Neural progenitor cell (in vitro differentiated cells): ENCODE results near the gene ARL8A. TPM values are rescaled to one million over a fixed set of nuclear protein-coding genes. Genes with fewer than 3 reads are reported as not detected.

Source experiments
- DNase-seq: peaks from one replicate; pipeline ENCODE4 v3.0.0-alpha.2; 2016; ENCODE audit warnings: low spot score
- H2AFZ ChIP-seq: fragments of 200-600 bp; sonication (generic); replicated peaks from 2 replicates; pipeline ENCODE4 v1.6.1; 2016; ENCODE audit warnings: antibody characterized with exemption
- H3F3A ChIP-seq: fragments of 200-600 bp; sonication (generic); 2 replicates; pipeline ENCODE4 v1.6.1; 2016; ENCODE audit warnings: antibody characterized with exemption, low read depth
- H3K27ac ChIP-seq: fragments of 200-600 bp; sonication (generic); 2 replicates; pipeline ENCODE4 v1.5.1; 2016; ENCODE audit warnings: mild to moderate bottlenecking
- H3K27me3 ChIP-seq: fragments of 200-600 bp; sonication (generic); 2 replicates; pipeline ENCODE4 v1.6.1; 2016; ENCODE audit warnings: mild to moderate bottlenecking, moderate library complexity
- H3K36me3 ChIP-seq: fragments of 200-600 bp; sonication (generic); 2 replicates; pipeline ENCODE4 v1.5.1; 2016
- H3K4me1 ChIP-seq: fragments of 200-600 bp; sonication (generic); 2 replicates; pipeline ENCODE4 v1.6.1; 2016; ENCODE audit warnings: mixed run types
- H3K4me2 ChIP-seq: fragments of 200-600 bp; sonication (generic); 2 replicates; pipeline ENCODE4 v1.6.1; 2016
- H3K4me3 ChIP-seq: fragments of 200-600 bp; sonication (generic); 2 replicates; pipeline ENCODE4 v1.5.1; 2016
- H3K79me2 ChIP-seq: fragments of 200-600 bp; sonication (generic); 2 replicates; pipeline ENCODE4 v1.6.1; 2016; ENCODE audit warnings: low read depth
- H3K9ac ChIP-seq: fragments of 200-600 bp; sonication (generic); 2 replicates; pipeline ENCODE4 v1.6.1; 2016
- H3K9me3 ChIP-seq: fragments of 200-600 bp; sonication (generic); 2 replicates; pipeline ENCODE4 v1.5.1; 2016; ENCODE audit warnings: low read depth
- H4K20me1 ChIP-seq: fragments of 200-600 bp; sonication (generic); 2 replicates; pipeline ENCODE4 v1.6.1; 2016; ENCODE audit warnings: low read depth
- H3K27ac Mint-ChIP-seq: 3 replicates; pipeline ENCODE4 v1.8.0; 2021; ENCODE audit warnings: mixed read lengths
- H3K27me3 Mint-ChIP-seq: 2 replicates; pipeline ENCODE4 v1.8.0; 2022; ENCODE audit warnings: low read depth, mild to moderate bottlenecking, inconsistent platforms, moderate library complexity, mixed read lengths; ENCODE audit not compliant: insufficient read depth
- H3K36me3 Mint-ChIP-seq: 3 replicates; pipeline ENCODE4 v1.8.0; 2021; ENCODE audit warnings: mixed read lengths
- H3K4me1 Mint-ChIP-seq: 3 replicates; pipeline ENCODE4 v1.8.0; 2021; ENCODE audit warnings: mixed read lengths
- H3K4me3 Mint-ChIP-seq: 3 replicates; pipeline ENCODE4 v1.8.0; 2021; ENCODE audit warnings: mild to moderate bottlenecking, moderate library complexity, mixed read lengths
- H3K9me3 Mint-ChIP-seq: 3 replicates; pipeline ENCODE4 v1.8.0; 2020; ENCODE audit warnings: mixed read lengths
- EZH2 ChIP-seq: fragments of 200-600 bp; sonication (generic); IDR thresholded peaks from 2 replicates; pipeline ENCODE4 v1.6.1; 2017; ENCODE audit warnings: antibody characterized with exemption, mild to moderate bottlenecking, moderate library complexity
- EZH2phosphoT487 ChIP-seq: fragments of 200-600 bp; sonication (generic); IDR thresholded peaks from 2 replicates; pipeline ENCODE4 v1.6.1; 2017; ENCODE audit warnings: antibody characterized with exemption
- total RNA-seq: library from RNA; depleted of rRNA; stranded (reverse); fragments of >200 nt; gene quantifications from 2 replicates; pipeline ENCODE4 v1.2.3, GENCODE V29; 2015; ENCODE audit warnings: low replicate concordance
- TF ChIP-seq, protein P1 (sequence below): fragments of 200-600 bp; sonication (generic); IDR thresholded peaks from 2 replicates; pipeline ENCODE4 v1.5.1; 2017; ENCODE audit warnings: antibody characterized with exemption, mild to moderate bottlenecking

Gene ARL8A
- total RNA-seq, 1 donor from 2014 or later = 13.3 TPM

DNA sequence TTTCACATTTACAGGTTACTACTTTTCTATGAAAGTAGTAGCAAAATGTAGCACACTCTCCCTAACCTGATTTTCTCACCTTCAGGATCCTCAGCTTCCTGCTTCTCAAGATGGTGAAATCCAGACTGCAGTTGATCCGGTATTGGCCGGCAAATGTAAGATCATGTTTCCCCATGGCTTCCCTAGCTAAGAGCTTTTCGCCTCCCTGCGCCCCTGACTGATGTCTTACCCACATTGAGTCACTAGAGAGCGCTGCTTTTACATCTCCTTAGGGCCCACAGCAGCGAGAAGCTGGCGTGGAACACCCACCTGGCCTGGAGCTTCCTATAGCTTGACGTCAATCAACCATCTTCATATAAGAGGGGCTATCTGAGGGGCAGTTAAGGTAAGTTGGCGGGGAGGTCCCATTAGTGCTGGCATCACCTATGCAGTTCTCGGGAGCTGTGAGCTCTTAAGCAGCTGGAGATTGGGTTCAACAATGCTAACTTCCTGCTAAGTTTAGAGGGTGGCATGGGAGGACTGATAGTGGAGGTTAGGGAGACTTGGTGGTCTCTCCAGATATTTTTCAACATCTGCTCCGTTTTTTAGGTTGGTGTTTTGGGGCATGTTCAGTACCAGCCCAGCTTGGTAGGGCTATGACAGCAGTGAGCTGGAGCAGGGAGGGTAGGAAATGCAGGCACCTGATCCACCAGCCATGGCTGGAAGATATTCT, 10.4 kb upstream of the ARL8A start:
- H2AFZ ChIP-seq = no peak overlapping the region
- Mint-ChIP-seq H3K36me3 (no peaks in the 10 kb centered on the region), H3K4me1 (peaks cover 12% of the 10 kb centered on the region), H3K27me3 (peaks cover 4% of the 10 kb centered on the region), H3K9me3 (no peaks in the 10 kb centered on the region), H3K4me3 (no peak overlapping the region), H3K27ac (no peak overlapping the region)
- no peaks in the 10 kb centered on the region for H3K9me3 ChIP-seq
- H4K20me1 ChIP-seq = no peaks in the 10 kb centered on the region
- H3K4me2 ChIP-seq = no peak overlapping the region
- H3K4me3 ChIP-seq = no peak overlapping the region
- TF ChIP-seq, protein P1, sequence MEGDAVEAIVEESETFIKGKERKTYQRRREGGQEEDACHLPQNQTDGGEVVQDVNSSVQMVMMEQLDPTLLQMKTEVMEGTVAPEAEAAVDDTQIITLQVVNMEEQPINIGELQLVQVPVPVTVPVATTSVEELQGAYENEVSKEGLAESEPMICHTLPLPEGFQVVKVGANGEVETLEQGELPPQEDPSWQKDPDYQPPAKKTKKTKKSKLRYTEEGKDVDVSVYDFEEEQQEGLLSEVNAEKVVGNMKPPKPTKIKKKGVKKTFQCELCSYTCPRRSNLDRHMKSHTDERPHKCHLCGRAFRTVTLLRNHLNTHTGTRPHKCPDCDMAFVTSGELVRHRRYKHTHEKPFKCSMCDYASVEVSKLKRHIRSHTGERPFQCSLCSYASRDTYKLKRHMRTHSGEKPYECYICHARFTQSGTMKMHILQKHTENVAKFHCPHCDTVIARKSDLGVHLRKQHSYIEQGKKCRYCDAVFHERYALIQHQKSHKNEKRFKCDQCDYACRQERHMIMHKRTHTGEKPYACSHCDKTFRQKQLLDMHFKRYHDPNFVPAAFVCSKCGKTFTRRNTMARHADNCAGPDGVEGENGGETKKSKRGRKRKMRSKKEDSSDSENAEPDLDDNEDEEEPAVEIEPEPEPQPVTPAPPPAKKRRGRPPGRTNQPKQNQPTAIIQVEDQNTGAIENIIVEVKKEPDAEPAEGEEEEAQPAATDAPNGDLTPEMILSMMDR = peak; percentile 72
- no peak for TF ChIP-seq EZH2
- H3K36me3 ChIP-seq = no peaks in the 10 kb centered on the region
- H3K79me2 ChIP-seq = no peaks in the 10 kb centered on the region
- no peaks in the 10 kb centered on the region for H3K27me3 ChIP-seq
- H3F3A ChIP-seq = no peaks in the 10 kb centered on the region
- H3K4me1 ChIP-seq = no peaks in the 10 kb centered on the region
- H3K9ac ChIP-seq = no peak overlapping the region
- DNase-seq = peak; percentile 82
- H3K27ac ChIP-seq = no peak overlapping the region

DNA sequence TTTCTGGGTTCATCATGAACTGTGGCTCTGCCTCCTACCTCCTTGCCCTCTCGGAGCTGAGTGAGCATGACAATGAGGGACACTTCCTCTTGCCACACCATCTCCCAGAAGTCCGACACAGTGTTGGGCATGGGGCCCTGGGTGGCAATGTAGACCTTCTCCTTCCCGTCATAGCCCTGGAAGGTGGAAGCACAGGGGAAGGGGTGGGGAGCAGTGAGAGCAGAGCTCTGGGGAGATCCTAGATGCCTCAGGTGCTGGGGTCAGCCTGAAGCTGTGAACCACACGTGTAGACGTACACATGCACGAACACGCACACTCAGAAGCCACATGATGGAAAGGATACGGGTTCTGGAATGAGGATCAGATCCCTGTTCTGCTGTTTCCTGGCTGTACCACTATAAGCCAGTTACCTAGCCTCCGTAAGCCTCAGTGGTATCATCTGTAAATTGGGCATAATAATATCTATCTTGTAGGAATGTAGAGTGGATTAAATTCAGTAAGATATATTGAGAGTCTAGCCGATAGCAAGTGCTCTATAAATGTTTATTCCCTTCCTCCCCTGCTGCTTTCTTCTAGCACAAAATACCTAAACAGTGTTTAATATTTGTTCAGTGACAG, 9.7 kb upstream of the ARL8A start:
- H3K4me1 Mint-ChIP-seq = peaks cover 9% of the 10 kb centered on the region
- Histone ChIP-seq H3K9ac (no peak overlapping the region), H3K4me3 (no peak overlapping the region), H3K36me3 (no peaks in the 10 kb centered on the region), H3K27me3 (no peaks in the 10 kb centered on the region), H3F3A (no peaks in the 10 kb centered on the region), H3K9me3 (no peaks in the 10 kb centered on the region), H4K20me1 (no peaks in the 10 kb centered on the region), H3K27ac (no peak overlapping the region), H3K4me2 (no peak overlapping the region), H3K4me1 (no peaks in the 10 kb centered on the region), H2AFZ (no peak overlapping the region), H3K79me2 (no peaks in the 10 kb centered on the region)
- TF ChIP-seq, protein P1 = no peak
- TF ChIP-seq EZH2phosphoT487 = no peak
- TF ChIP-seq EZH2 = no peak
- H3K4me3 Mint-ChIP-seq = no peak overlapping the region
- peaks cover 5% of the 10 kb centered on the region for H3K27me3 Mint-ChIP-seq
- H3K36me3 Mint-ChIP-seq = no peaks in the 10 kb centered on the region
- no peak for DNase-seq
- no peaks in the 10 kb centered on the region for H3K9me3 Mint-ChIP-seq
- no peak overlapping the region for H3K27ac Mint-ChIP-seq

DNA sequence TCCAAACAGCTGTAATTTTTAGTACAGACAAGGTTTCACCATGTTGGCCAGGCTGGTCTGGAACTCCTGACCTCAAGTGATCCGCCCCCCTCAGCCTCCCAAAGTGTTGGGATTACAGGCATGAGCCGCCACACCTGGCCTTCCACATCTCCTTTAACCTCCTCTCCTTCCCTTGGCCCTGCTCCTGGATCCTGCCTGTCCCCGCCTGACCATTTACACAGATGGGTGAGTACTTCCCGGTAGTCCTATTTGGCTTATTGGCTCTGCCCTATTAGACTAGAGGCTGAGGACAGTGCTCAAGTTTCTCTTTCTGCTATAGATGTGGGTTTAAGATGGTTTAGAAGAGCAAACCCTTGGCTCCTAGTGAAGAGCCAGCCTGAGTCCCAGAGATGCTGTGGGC, 8.7 kb upstream of the ARL8A start:
- peak overlapping the region; percentile 69 for H3K27ac Mint-ChIP-seq
- TF ChIP-seq, protein P1 = no peak
- TF ChIP-seq EZH2 (no peak), EZH2phosphoT487 (no peak)
- no peaks in the 10 kb centered on the region for H3K9me3 Mint-ChIP-seq
- Histone ChIP-seq H3K9ac (no peak overlapping the region), H3K4me3 (no peak overlapping the region), H3K27me3 (no peaks in the 10 kb centered on the region), H3K4me2 (no peak overlapping the region), H3K9me3 (no peaks in the 10 kb centered on the region), H3K4me1 (no peaks in the 10 kb centered on the region), H3F3A (no peaks in the 10 kb centered on the region), H3K79me2 (no peaks in the 10 kb centered on the region), H2AFZ (no peak overlapping the region), H3K27ac (no peak overlapping the region), H4K20me1 (no peaks in the 10 kb centered on the region), H3K36me3 (no peaks in the 10 kb centered on the region)
- peaks cover 7% of the 10 kb centered on the region for H3K27me3 Mint-ChIP-seq
- peaks cover 9% of the 10 kb centered on the region for H3K4me1 Mint-ChIP-seq
- no peak overlapping the region for H3K4me3 Mint-ChIP-seq
- no peaks in the 10 kb centered on the region for H3K36me3 Mint-ChIP-seq
- DNase-seq = no peak
